A549 treated with RU486 at 1 μM for 4 hours (cell line): ENCODE data around the gene SRSF7. TPM values are rescaled to one million over a fixed set of nuclear protein-coding genes. Genes with fewer than 3 reads are reported as not detected.

Experiments used
- total RNA-seq: library from RNA; stranded (reverse); fragments of 200-300 nt; extraction: Qiagen RNA extraction; gene quantifications from 5 replicates; pipeline ENCODE4 v1.2.3, GENCODE V29; 2022; ENCODE audit warnings: low read depth

Gene SRSF7
- total RNA-seq: 302 to 424 TPM (median 340 TPM) in 5 replicates

DNA sequence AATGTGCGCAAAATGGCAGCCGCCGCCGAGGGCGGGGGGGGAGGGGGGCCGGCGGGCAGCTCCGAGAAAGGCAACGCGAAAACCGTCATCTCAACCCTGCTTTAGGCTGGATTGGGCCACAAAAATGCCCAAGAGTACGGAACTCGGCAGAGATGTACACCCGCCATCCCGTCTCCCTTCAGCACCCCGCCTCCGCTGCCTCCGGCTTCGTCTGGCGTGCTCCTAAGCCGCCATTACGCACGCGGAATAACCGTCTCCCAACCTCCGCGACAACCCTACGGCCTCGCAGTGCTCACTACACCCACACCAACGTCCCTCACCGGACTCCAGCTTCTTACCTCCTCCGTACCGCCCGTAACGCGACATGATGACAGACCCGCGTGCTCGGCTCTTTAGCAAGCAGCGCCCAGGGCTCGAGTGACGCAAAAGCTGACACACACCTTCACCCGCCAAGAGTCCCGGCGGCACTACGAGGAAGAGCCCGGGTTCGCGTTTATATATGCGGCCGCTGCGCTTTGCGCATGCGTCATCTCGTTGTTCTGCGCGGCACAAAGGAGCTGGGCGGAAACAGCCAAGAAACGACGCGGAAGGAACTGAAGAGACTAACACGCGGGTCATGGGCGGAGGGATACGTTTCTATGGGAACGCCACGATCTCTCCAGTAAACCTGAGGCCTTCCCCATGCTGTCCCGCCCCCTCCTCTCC lies at the start of gene SRSF7:
Gene SRSF7, minus strand, starts transcription at position 471 of the 705 bp plus-strand sequence. Its CDS starts 105 bp downstream, at position 366.

Other genes starting within 250 kb of the SRSF7 start
- gene HNRNPLL, start 148.4 kb downstream of the SRSF7 start, total RNA-seq: 16.2 to 27.0 TPM (median 25.0 TPM) in 5 replicates
- gene GALM, start 85.2 kb downstream of the SRSF7 start, total RNA-seq: 17.5 to 21.1 TPM (median 17.7 TPM) in 5 replicates
- 40.1 to 59.0 TPM (median 41.1 TPM) in 5 replicates for gene GEMIN6, start 26.8 kb upstream of the SRSF7 start, total RNA-seq
- 20.1 to 24.9 TPM (median 21.9 TPM) in 5 replicates for gene DHX57, start 124.6 kb upstream of the SRSF7 start, total RNA-seq
- 41.7 to 49.6 TPM (median 44.8 TPM) in 5 replicates for gene MORN2, start 124.6 kb upstream of the SRSF7 start, total RNA-seq
- 0.10 to 0.33 TPM (median 0.21 TPM) in 4 of 5 replicates, not detected in the other for gene ARHGEF33, start 138.5 kb upstream of the SRSF7 start, total RNA-seq